GM23338 (cell line): ENCODE measurements around the gene HSPA1A. TPM values are rescaled to one million over a fixed set of nuclear protein-coding genes. Genes with fewer than 3 reads are reported as not detected.

ENCODE experiments used
- ATAC-seq: fragments of 200-7000 bp; cut with Tn5 transposase; 3 replicates; pipeline ENCODE4 v1.9.1; 2020
- DNase-seq: peaks from one replicate; pipeline ENCODE4 v3.0.0-alpha.2; 2015; ENCODE audit warnings: low spot score
- H2AFZ ChIP-seq: fragments of 200-600 bp; sonication (generic); 2 replicates; pipeline ENCODE4 v1.8.0; 2016; ENCODE audit warnings: antibody characterized with exemption, mild to moderate bottlenecking, moderate library complexity
- H3F3A ChIP-seq: fragments of 200-600 bp; sonication (generic); replicated peaks from 2 replicates; pipeline ENCODE4 v1.8.0; 2017; ENCODE audit warnings: antibody characterized with exemption, mixed run types, low read depth
- H3K27ac ChIP-seq: fragments of 200-600 bp; sonication (generic); 2 replicates; pipeline ENCODE4 v1.6.1; 2016; ENCODE audit warnings: low read depth
- H3K27me3 ChIP-seq: fragments of 200-600 bp; sonication (generic); 2 replicates; pipeline ENCODE4 v1.8.0; 2016; ENCODE audit warnings: mild to moderate bottlenecking, mixed run types, moderate library complexity; ENCODE audit not compliant: insufficient read depth
- H3K36me3 ChIP-seq: fragments of 200-600 bp; sonication (generic); 2 replicates; pipeline ENCODE4 v1.8.0; 2016; ENCODE audit warnings: mild to moderate bottlenecking; ENCODE audit not compliant: insufficient read depth
- H3K4me1 ChIP-seq: fragments of 200-600 bp; sonication (generic); 2 replicates; pipeline ENCODE4 v1.8.0; 2016; ENCODE audit warnings: mild to moderate bottlenecking, moderate library complexity; ENCODE audit not compliant: insufficient read depth
- H3K4me2 ChIP-seq: fragments of 200-600 bp; sonication (generic); 2 replicates; pipeline ENCODE4 v1.7.1; 2017; ENCODE audit warnings: mixed run types
- H3K4me3 ChIP-seq: fragments of 200-600 bp; sonication (generic); 2 replicates; pipeline ENCODE4 v1.6.1; 2016; ENCODE audit warnings: mixed run types
- H3K79me2 ChIP-seq: fragments of 200-600 bp; sonication (generic); replicated peaks from 2 replicates; pipeline ENCODE4 v1.8.0; 2017; ENCODE audit warnings: mild to moderate bottlenecking; ENCODE audit not compliant: insufficient read depth
- H3K9me2 ChIP-seq: fragments of 200-600 bp; sonication (generic); 2 replicates; pipeline ENCODE4 v1.8.0; 2017; ENCODE audit not compliant: insufficient read depth
- H4K20me1 ChIP-seq: fragments of 200-600 bp; sonication (generic); replicated peaks from 2 replicates; pipeline ENCODE4 v1.8.0; 2017; ENCODE audit warnings: mild to moderate bottlenecking; ENCODE audit not compliant: insufficient read depth
- H3K27ac Mint-ChIP-seq: 2 replicates; pipeline ENCODE4 v1.8.0; 2020; ENCODE audit warnings: inconsistent platforms, mild to moderate bottlenecking, moderate library complexity, mixed read lengths
- H3K27me3 Mint-ChIP-seq: 3 replicates; pipeline ENCODE4 v1.8.0; 2022; ENCODE audit warnings: low read depth, mild to moderate bottlenecking, moderate library complexity, mixed read lengths, inconsistent platforms; ENCODE audit not compliant: insufficient read depth, poor library complexity
- H3K36me3 Mint-ChIP-seq: 3 replicates; pipeline ENCODE4 v1.8.0; 2021; ENCODE audit warnings: low read depth, mild to moderate bottlenecking, inconsistent platforms, moderate library complexity, mixed read lengths
- H3K4me1 Mint-ChIP-seq: 3 replicates; pipeline ENCODE4 v1.8.0; 2020; ENCODE audit warnings: mild to moderate bottlenecking, inconsistent platforms, mixed read lengths
- H3K4me3 Mint-ChIP-seq: 3 replicates; pipeline ENCODE4 v1.8.0; 2021; ENCODE audit warnings: moderate library complexity, mild to moderate bottlenecking, inconsistent platforms, mixed read lengths
- H3K9me3 Mint-ChIP-seq: 3 replicates; pipeline ENCODE4 v1.8.0; 2020; ENCODE audit warnings: moderate library complexity, mild to moderate bottlenecking, inconsistent platforms, mixed read lengths
- CREB1 ChIP-seq: fragments of 250-450 bp; sonication (Bioruptor Pico); IDR thresholded peaks from 2 replicates; pipeline ENCODE4 v1.5.0; 2020; ENCODE audit warnings: low read depth, mild to moderate bottlenecking, moderate library complexity
- EZH2 ChIP-seq: fragments of 200-600 bp; sonication (generic); IDR thresholded peaks from one replicate; pipeline ENCODE4 v1.8.0; 2017; ENCODE audit warnings: antibody characterized with exemption, mild to moderate bottlenecking, low read depth; ENCODE audit not compliant: unreplicated experiment
- EZH2phosphoT487 ChIP-seq: fragments of 200-600 bp; sonication (generic); IDR thresholded peaks from one replicate; pipeline ENCODE4 v1.8.1; 2018; ENCODE audit warnings: antibody characterized with exemption; ENCODE audit not compliant: unreplicated experiment
- JUNB ChIP-seq: IDR thresholded peaks from one replicate; pipeline ENCODE4 v1.6.1; 2016; ENCODE audit warnings: antibody characterized with exemption; ENCODE audit not compliant: unreplicated experiment
- NANOG ChIP-seq: IDR thresholded peaks from 2 replicates; pipeline ENCODE4 v1.6.1; 2016; ENCODE audit warnings: antibody characterized with exemption, borderline replicate concordance
- REST ChIP-seq: IDR thresholded peaks from one replicate; pipeline ENCODE4 v1.6.1; 2018; ENCODE audit warnings: antibody characterized with exemption; ENCODE audit not compliant: unreplicated experiment
- STAT1 ChIP-seq: IDR thresholded peaks from one replicate; pipeline ENCODE4 v1.6.1; 2016; ENCODE audit warnings: antibody characterized with exemption; ENCODE audit not compliant: unreplicated experiment
- ZNF114 ChIP-seq: fragments of 250-450 bp; sonication (Bioruptor Pico); IDR thresholded peaks from 2 replicates; pipeline ENCODE4 v1.5.0; 2020; ENCODE audit warnings: mild to moderate bottlenecking, moderate library complexity
- ZNF331 ChIP-seq: fragments of 250-450 bp; sonication (Bioruptor Pico); IDR thresholded peaks from 2 replicates; pipeline ENCODE4 v1.5.0; 2020; ENCODE audit warnings: low read depth, mild to moderate bottlenecking, moderate library complexity
- ZNF462 ChIP-seq: fragments of 250-450 bp; sonication (Bioruptor Pico); IDR thresholded peaks from 2 replicates; pipeline ENCODE4 v1.5.0; 2020; ENCODE audit warnings: mild to moderate bottlenecking, moderate library complexity
- polyA plus RNA-seq: library from polyadenylated mRNA; unstranded; fragments of >200 nt; fragmentation: Nextera tagmentation; extraction: Ambion mirVana; gene quantifications from 2 replicates; pipeline ENCODE4 v1.2.1, GENCODE V29; 2016
- total RNA-seq: library from RNA; depleted of rRNA; stranded (reverse); fragments of >200 nt; shearing (Covaris generic); gene quantifications from 2 replicates; pipeline ENCODE4 v1.2.3, GENCODE V29; 2014

The HSPA1A gene
- total and polyA plus RNA-seq, 2 experiments from 2014 or later, result 36.1 to 57.1 TPM

GRCh38 chr6:31780507-31781243, 34.7 kb upstream of the HSPA1A start:
- Histone ChIP-seq H3K4me1 (no peaks in the 10 kb centered on the region), H3F3A (peaks cover 4% of the 10 kb centered on the region; the same call in 1 of the 2 replicates), H3K36me3 (no peaks in the 10 kb centered on the region; the same call in 1 of the 2 replicates), H3K9me2 (no peaks in the 10 kb centered on the region), H3K4me2 (no peak overlapping the region), H4K20me1 (no peaks in the 10 kb centered on the region; the same call in 1 of the 2 replicates), H3K4me3 (no peak overlapping the region), H3K27ac (no peak overlapping the region), H3K79me2 (no peaks in the 10 kb centered on the region), H2AFZ (no peak overlapping the region), H3K27me3 (no peaks in the 10 kb centered on the region)
- peaks cover 49% of the 10 kb centered on the region for H3K36me3 Mint-ChIP-seq
- no peaks in the 10 kb centered on the region for H3K9me3 Mint-ChIP-seq
- H3K4me3 Mint-ChIP-seq, result no peak overlapping the region
- no peak for TF ChIP-seq JUNB
- no peak for TF ChIP-seq STAT1
- TF ChIP-seq ZNF331, result no peak
- TF ChIP-seq EZH2phosphoT487, result no peak
- no peak for ATAC-seq
- no peak for DNase-seq
- peaks cover 18% of the 10 kb centered on the region for H3K27me3 Mint-ChIP-seq
- H3K27ac Mint-ChIP-seq, result no peak overlapping the region
- no peaks in the 10 kb centered on the region for H3K4me1 Mint-ChIP-seq

GRCh38 chr6:31781244-31782125, 33.9 kb upstream of the HSPA1A start:
- DNase-seq, result no peak
- H3K4me1 ChIP-seq, result no peaks in the 10 kb centered on the region
- Mint-ChIP-seq H3K27ac (no peak overlapping the region), H3K9me3 (no peaks in the 10 kb centered on the region), H3K27me3 (peaks cover 13% of the 10 kb centered on the region), H3K4me3 (no peak overlapping the region), H3K36me3 (peaks cover 54% of the 10 kb centered on the region), H3K4me1 (no peaks in the 10 kb centered on the region)
- H3K79me2 ChIP-seq, result no peaks in the 10 kb centered on the region
- no peaks in the 10 kb centered on the region for H3K9me2 ChIP-seq
- no peak overlapping the region for H3K4me2 ChIP-seq
- peaks cover 4% of the 10 kb centered on the region; the same call in 1 of the 2 replicates for H3F3A ChIP-seq
- no peak overlapping the region for H3K4me3 ChIP-seq
- H3K27me3 ChIP-seq, result no peaks in the 10 kb centered on the region
- no peak overlapping the region for H2AFZ ChIP-seq
- no peaks in the 10 kb centered on the region; the same call in 1 of the 2 replicates for H3K36me3 ChIP-seq
- H3K27ac ChIP-seq, result no peak overlapping the region
- H4K20me1 ChIP-seq, result no peaks in the 10 kb centered on the region; the same call in 1 of the 2 replicates
- no peak for ATAC-seq
- TF ChIP-seq EZH2 (no peak), CREB1 (CRISPR knock-in tag) (no peak), ZNF462 (CRISPR knock-in tag) (no peak), REST (no peak), ZNF331 (no peak), NANOG (no peak), ZNF114 (no peak), JUNB (no peak)
